OCI-LY7 (cell line): ENCODE measurements around the gene PLD1.

Experiments used
- EZH2phosphoT487 ChIP-seq: fragments of 200-600 bp; sonication (generic); IDR thresholded peaks from 2 replicates; pipeline ENCODE4 v1.6.1; 2018; ENCODE audit warnings: low read depth, borderline replicate concordance, mild to moderate bottlenecking, mixed run types, antibody characterized with exemption, low read length, moderate library complexity, mixed read lengths
- TF ChIP-seq, protein P1 (sequence below): fragments of 200-600 bp; sonication (generic); conservative IDR thresholded peaks from 2 replicates; pipeline ENCODE4 v1.5.1; 2014; ENCODE audit warnings: mild to moderate bottlenecking, antibody characterized with exemption, low read length, moderate library complexity, mixed read lengths

DNA sequence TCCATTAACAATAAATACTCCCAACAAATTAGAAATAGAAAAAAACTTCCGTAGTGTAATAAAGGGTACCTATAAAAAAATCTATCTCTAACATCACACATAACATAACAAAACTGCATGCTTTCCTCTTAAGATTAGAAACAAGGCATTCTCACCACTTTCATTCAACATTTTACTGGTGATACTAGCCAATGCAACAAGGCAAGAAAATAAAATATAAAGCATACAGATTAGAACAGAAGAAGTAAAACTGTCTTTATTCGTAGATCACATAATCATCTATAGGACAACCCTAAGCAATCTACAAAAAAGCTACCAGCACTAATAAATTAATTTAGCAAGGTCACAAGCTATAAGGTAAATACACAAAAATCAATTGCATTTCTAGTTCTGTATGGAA lies 107.1 kb downstream of the PLD1 start:
- TF ChIP-seq, protein P1, sequence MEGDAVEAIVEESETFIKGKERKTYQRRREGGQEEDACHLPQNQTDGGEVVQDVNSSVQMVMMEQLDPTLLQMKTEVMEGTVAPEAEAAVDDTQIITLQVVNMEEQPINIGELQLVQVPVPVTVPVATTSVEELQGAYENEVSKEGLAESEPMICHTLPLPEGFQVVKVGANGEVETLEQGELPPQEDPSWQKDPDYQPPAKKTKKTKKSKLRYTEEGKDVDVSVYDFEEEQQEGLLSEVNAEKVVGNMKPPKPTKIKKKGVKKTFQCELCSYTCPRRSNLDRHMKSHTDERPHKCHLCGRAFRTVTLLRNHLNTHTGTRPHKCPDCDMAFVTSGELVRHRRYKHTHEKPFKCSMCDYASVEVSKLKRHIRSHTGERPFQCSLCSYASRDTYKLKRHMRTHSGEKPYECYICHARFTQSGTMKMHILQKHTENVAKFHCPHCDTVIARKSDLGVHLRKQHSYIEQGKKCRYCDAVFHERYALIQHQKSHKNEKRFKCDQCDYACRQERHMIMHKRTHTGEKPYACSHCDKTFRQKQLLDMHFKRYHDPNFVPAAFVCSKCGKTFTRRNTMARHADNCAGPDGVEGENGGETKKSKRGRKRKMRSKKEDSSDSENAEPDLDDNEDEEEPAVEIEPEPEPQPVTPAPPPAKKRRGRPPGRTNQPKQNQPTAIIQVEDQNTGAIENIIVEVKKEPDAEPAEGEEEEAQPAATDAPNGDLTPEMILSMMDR = no peak
- TF ChIP-seq EZH2phosphoT487 = no peak
